ENCODE results near the gene LONP1.

Gene LONP1

GRCh38 chr19:5680084-5680436 lies 39.9 kb downstream of the LONP1 start:
- TF ChIP-seq CTCF (conservative IDR thresholded peaks at IDR 0.05; ENCODE audit: low read depth, low read length): peak; percentile 10
- peak overlapping the region; percentile 92 for H3K4me3 ChIP-seq (ENCODE audit: low read depth, low read length)
- peak; percentile 40 for DNase-seq (ENCODE audit: low read depth)

- peak overlapping the region; percentile 92 for H3K4me3 ChIP-seq (ENCODE audit: low read depth, low read length)
- TF ChIP-seq CTCF (conservative IDR thresholded peaks at IDR 0.05; ENCODE audit: low read depth, low read length): no peak
- no peak for DNase-seq (ENCODE audit: low read depth)
Observed at GRCh38 chr19:5679289-5680083, 40.5 kb downstream of the LONP1 start.

GRCh38 chr19:5678071-5678718 lies 41.8 kb downstream of the LONP1 start:
- no peak for TF ChIP-seq CTCF (conservative IDR thresholded peaks at IDR 0.05; ENCODE audit: low read depth, low read length)
- DNase-seq (ENCODE audit: low read depth): no peak
- no peak overlapping the region for H3K4me3 ChIP-seq (ENCODE audit: low read depth, low read length)

GRCh38 chr19:5677580-5677979 lies 42.4 kb downstream of the LONP1 start:
- no peak overlapping the region for H3K4me3 ChIP-seq (ENCODE audit: low read depth, low read length)
- TF ChIP-seq CTCF (conservative IDR thresholded peaks at IDR 0.05; ENCODE audit: low read depth, low read length): no peak
- DNase-seq (ENCODE audit: low read depth): no peak

- no peak for TF ChIP-seq CTCF (conservative IDR thresholded peaks at IDR 0.05; ENCODE audit: low read depth, low read length)
- H3K4me3 ChIP-seq (ENCODE audit: low read depth, low read length): no peak overlapping the region
- DNase-seq (ENCODE audit: low read depth): no peak
Observed at GRCh38 chr19:5677136-5677535, 42.8 kb downstream of the LONP1 start.

GRCh38 chr19:5676772-5677105 lies 43.2 kb downstream of the LONP1 start:
- DNase-seq (ENCODE audit: low read depth): no peak
- no peak for TF ChIP-seq CTCF (conservative IDR thresholded peaks at IDR 0.05; ENCODE audit: low read depth, low read length)

More at GRCh38 chr19:5676772-5677105, 43.2 kb downstream of the LONP1 start:
- H3K4me3 ChIP-seq (ENCODE audit: low read depth, low read length): no peak overlapping the region
